K562 (cell line): ENCODE results near the gene SNX33. TPM values are rescaled to one million over a fixed set of nuclear protein-coding genes. Genes with fewer than 3 reads are reported as not detected.
A peak's percentile ranks its signal among the peaks of the same experiment; 100 is the strongest.

Experiments used
- ARID1B ChIP-seq: fragments of 450-650 bp; IDR thresholded peaks from 2 replicates; pipeline ENCODE4 v1.6.1; 2016; ENCODE audit warnings: antibody characterized with exemption, mild to moderate bottlenecking, inconsistent platforms
- BRD4 ChIP-seq: fragments of 200-600 bp; sonication (generic); IDR thresholded peaks from 2 replicates; pipeline ENCODE4 v1.6.1; 2017; ENCODE audit warnings: inconsistent platforms
- CCNT2 ChIP-seq: IDR thresholded peaks from 2 replicates; pipeline ENCODE4 v1.6.1; 2011; ENCODE audit warnings: borderline replicate concordance, low read depth, mild to moderate bottlenecking, moderate library complexity, mixed read lengths, low read length; ENCODE audit not compliant: insufficient read length; ENCODE audit errors: extremely low read depth
- CREB1 ChIP-seq, 2 experiments: sonication (generic) in 1 of 2; formaldehyde crosslinking in 1 of 2; IDR thresholded peaks; 2 replicates each; pipeline versions ENCODE4 v1.6.1 to v1.8.0; 2012 to 2022; ENCODE audit warnings: inconsistent platforms in 1 of 2, mild to moderate bottlenecking in 1 of 2, missing genetic modification reagents in 1 of 2, moderate library complexity in 1 of 2
- CTBP1 ChIP-seq: fragments of 450-650 bp; IDR thresholded peaks from 2 replicates; pipeline ENCODE4 v1.6.1; 2016; ENCODE audit warnings: borderline replicate concordance
- EP400 ChIP-seq: fragments of 450-650 bp; IDR thresholded peaks from 2 replicates; pipeline ENCODE4 v1.6.1; 2017; ENCODE audit warnings: antibody characterized with exemption, mild to moderate bottlenecking, moderate library complexity
- ETV6 ChIP-seq, 3 experiments: fragments of 150-350 bp in 1 of 3; sonication (generic) in 1 of 3; formaldehyde crosslinking in 1 of 3; IDR thresholded peaks; 2 replicates each; pipeline versions ENCODE4 v1.6.1 to v1.8.0; 2014 to 2022; ENCODE audit warnings: borderline replicate concordance in 2 of 3, low read depth in 2 of 3, antibody characterized with exemption in 1 of 3, low read length in 1 of 3, mild to moderate bottlenecking in 1 of 3, missing genetic modification reagents in 1 of 3
- FUS ChIP-seq: fragments of 200-400 bp; formaldehyde crosslinking; optimal IDR thresholded peaks from 2 replicates; pipeline ENCODE3; 2017; ENCODE audit warnings: low read depth, low read length
- MYC ChIP-seq, 2 experiments: fragments of 250-450 bp in 1 of 2; sonication (Bioruptor Pico) in 1 of 2; IDR thresholded peaks; 2 replicates each; pipeline versions ENCODE4 v1.5.1 to v1.6.1; 2012 to 2021; ENCODE audit warnings: low read depth in 2 of 2, borderline replicate concordance in 1 of 2, improper control_type of control experiment in 1 of 2, low read length in 1 of 2, mild to moderate bottlenecking in 1 of 2, moderate library complexity in 1 of 2
- NCOA1 ChIP-seq: fragments of 450-650 bp; IDR thresholded peaks from 2 replicates; pipeline ENCODE4 v1.6.1; 2016; ENCODE audit warnings: low read depth
- NFYB ChIP-seq: IDR thresholded peaks from 2 replicates; pipeline ENCODE4 v1.6.1; 2011; ENCODE audit warnings: mild to moderate bottlenecking, moderate library complexity; ENCODE audit not compliant: insufficient read length; ENCODE audit errors: extremely low read depth
- PHF20 ChIP-seq: fragments of 450-650 bp; IDR thresholded peaks from 2 replicates; pipeline ENCODE4 v1.6.1; 2018; ENCODE audit not compliant: partially characterized antibody
- PRPF4 ChIP-seq: fragments of 200-400 bp; formaldehyde crosslinking; IDR thresholded peaks from one replicate; pipeline ENCODE4 v1.6.1; 2017; ENCODE audit warnings: low read length, low read depth, mild to moderate bottlenecking; ENCODE audit not compliant: insufficient read depth, poor library complexity, severe bottlenecking
- RBM14 ChIP-seq: fragments of 200-400 bp; formaldehyde crosslinking; IDR thresholded peaks from 2 replicates; pipeline ENCODE4 v1.6.1; 2018; ENCODE audit warnings: low read depth, mild to moderate bottlenecking, low read length, moderate library complexity, borderline replicate concordance; ENCODE audit not compliant: insufficient read depth
- SNIP1 ChIP-seq: fragments of 450-650 bp; IDR thresholded peaks from 2 replicates; pipeline ENCODE4 v1.7.1; 2017; ENCODE audit warnings: low read depth, mild to moderate bottlenecking
- TCF3 ChIP-seq: sonication (generic); formaldehyde crosslinking; IDR thresholded peaks from 2 replicates; pipeline ENCODE4 v1.4.0; 2020; ENCODE audit warnings: mild to moderate bottlenecking, missing genetic modification reagents
- TSC22D4 ChIP-seq: fragments of 450-650 bp; IDR thresholded peaks from 2 replicates; pipeline ENCODE4 v1.6.1; 2016; ENCODE audit warnings: missing genetic modification characterization, missing biosample characterization, control low read depth
- YY1 ChIP-seq, 3 experiments: IDR thresholded peaks; 2 replicates each; pipeline ENCODE4 v1.6.1; 2011; ENCODE audit warnings: low read length in 2 of 3, mild to moderate bottlenecking in 2 of 3, moderate library complexity in 2 of 3, borderline replicate concordance in 1 of 3, control low read depth in 1 of 3, low read depth in 1 of 3; ENCODE audit not compliant: insufficient read depth in 3 of 3, insufficient replicate concordance in 2 of 3, control insufficient read depth in 1 of 3, insufficient read length in 1 of 3; ENCODE audit errors: extremely low read depth in 1 of 3
- polyA plus RNA-seq, 8 experiments: library from polyadenylated mRNA; depleted of rRNA in 4 of 8; stranded (reverse) in 5 of 8; unstranded in 3 of 8; fragments of >200 nt; fragmentation: Nextera tagmentation in 2 of 8; fragmentation: Illumina TruSeq in 1 of 8; extraction: Ambion mirVana in 2 of 8; extraction: Trizol in 1 of 8; gene quantifications; 2 replicates each; pipeline versions ENCODE4 v1.2.1 to v1.2.3, GENCODE V29; 2011 to 2014; ENCODE audit warnings: inconsistent platforms in 1 of 8, missing spikeins in 1 of 8
- total RNA-seq, 7 experiments: library from RNA; depleted of rRNA in 6 of 7; stranded (reverse); fragments of >200 nt in 6 of 7; fragmentation: Illumina TruSeq in 2 of 7; extraction: Trizol in 2 of 7; gene quantifications; 2 replicates each; pipeline versions ENCODE4 v1.2.1 to v1.2.3, GENCODE V29; 2011 to 2021; ENCODE audit warnings: low replicate concordance in 1 of 7
- TF ChIP-seq, protein P1 (sequence below): fragments of 450-650 bp; IDR thresholded peaks from 2 replicates; pipeline ENCODE4 v1.7.1; 2018; ENCODE audit warnings: mild to moderate bottlenecking, low read depth; ENCODE audit not compliant: partially characterized antibody
- TF ChIP-seq, protein P2 (sequence below): fragments of 450-650 bp; formaldehyde crosslinking; IDR thresholded peaks from 2 replicates; pipeline ENCODE4 v1.4.0; 2020; ENCODE audit warnings: mild to moderate bottlenecking, moderate library complexity

The SNX33 gene
- total and polyA plus RNA-seq, 9 of the 15 experiments (the other 6 are each of a cell fraction or from before 2014, with no cell fraction given) = 1.4 to 14.1 (median 8.2) TPM

DNA sequence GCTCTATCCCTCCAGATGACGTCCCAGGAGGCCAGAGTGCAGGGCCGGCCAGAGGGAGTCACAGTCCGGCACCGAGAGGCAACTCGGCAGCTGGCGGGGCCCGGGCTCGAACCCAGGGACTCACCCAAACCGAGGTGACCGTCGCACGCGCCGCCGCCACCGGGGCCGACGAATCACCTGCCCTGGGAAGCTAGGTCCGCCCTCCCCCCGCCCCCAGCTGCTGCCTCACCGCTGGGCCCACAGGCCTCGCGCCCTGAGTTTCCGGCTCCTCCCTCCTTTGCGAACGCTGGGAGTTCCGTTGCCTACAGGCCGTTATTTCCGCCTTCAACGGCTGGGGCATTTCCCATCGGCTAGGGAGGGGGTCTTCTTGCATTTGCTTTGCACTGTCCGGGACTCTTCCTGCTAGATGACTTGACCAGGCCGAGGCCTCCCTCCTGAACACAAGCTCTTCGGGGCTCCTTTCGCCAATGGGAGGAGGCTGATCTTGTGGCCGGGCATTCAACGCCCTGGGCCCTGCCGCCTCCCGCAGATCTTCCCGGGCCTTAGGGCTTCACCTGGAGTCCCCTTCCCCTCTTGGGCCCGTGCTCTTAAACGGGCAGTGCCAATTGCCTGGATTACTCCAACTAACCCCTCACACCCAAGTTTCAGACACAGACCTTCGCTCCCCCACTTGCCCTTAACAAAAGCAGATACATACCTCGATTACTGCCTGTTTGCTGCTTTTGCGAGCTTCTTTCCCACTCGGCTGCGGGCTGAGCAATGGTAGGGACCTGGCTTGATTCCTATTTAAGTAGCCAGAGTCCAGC lies 22.0 kb upstream of the SNX33 start, which contains the start of gene SNUPN (continued):
- peak; percentile 54; the same call in 1 of the 2 replicates for TF ChIP-seq CREB1 (IDR thresholded peaks at IDR 0.05)
- TF ChIP-seq CREB1 (CRISPR knock-in tag; IDR thresholded peaks at IDR 0.05) = peak; percentile 72; the same call in 1 of the 2 replicates
- peak; percentile 98 to 99 for TF ChIP-seq ETV6 (IDR thresholded peaks at IDR 0.05; ENCODE audit: borderline replicate concordance in 1 of 2, low read depth in 2 of 2, low read length in 1 of 2)
- TF ChIP-seq ETV6 (CRISPR knock-in tag; IDR thresholded peaks at IDR 0.05; ENCODE audit: borderline replicate concordance) = no peak
- TF ChIP-seq SNIP1 = 0 out of 2 replicates have a peak, but pooled peaks have one; percentile 11
- TF ChIP-seq ARID1B = peak; percentile 28; the same call in 1 of the 2 replicates
- peak; percentile 84 for TF ChIP-seq MYC (IDR thresholded peaks at IDR 0.05; ENCODE audit: low read depth, low read length)
- TF ChIP-seq MYC (CRISPR knock-in tag; IDR thresholded peaks at IDR 0.05; ENCODE audit: borderline replicate concordance, low read depth) = peak; percentile 17; the same call in 1 of the 2 replicates
- peak; percentile 32; the same call in 1 of the 2 replicates for TF ChIP-seq TCF3
- peak; percentile 73 for TF ChIP-seq CTBP1
- TF ChIP-seq, protein P1, sequence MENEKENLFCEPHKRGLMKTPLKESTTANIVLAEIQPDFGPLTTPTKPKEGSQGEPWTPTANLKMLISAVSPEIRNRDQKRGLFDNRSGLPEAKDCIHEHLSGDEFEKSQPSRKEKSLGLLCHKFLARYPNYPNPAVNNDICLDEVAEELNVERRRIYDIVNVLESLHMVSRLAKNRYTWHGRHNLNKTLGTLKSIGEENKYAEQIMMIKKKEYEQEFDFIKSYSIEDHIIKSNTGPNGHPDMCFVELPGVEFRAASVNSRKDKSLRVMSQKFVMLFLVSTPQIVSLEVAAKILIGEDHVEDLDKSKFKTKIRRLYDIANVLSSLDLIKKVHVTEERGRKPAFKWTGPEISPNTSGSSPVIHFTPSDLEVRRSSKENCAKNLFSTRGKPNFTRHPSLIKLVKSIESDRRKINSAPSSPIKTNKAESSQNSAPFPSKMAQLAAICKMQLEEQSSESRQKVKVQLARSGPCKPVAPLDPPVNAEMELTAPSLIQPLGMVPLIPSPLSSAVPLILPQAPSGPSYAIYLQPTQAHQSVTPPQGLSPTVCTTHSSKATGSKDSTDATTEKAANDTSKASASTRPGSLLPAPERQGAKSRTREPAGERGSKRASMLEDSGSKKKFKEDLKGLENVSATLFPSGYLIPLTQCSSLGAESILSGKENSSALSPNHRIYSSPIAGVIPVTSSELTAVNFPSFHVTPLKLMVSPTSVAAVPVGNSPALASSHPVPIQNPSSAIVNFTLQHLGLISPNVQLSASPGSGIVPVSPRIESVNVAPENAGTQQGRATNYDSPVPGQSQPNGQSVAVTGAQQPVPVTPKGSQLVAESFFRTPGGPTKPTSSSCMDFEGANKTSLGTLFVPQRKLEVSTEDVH = peak; percentile 54
- 0 out of 2 replicates have a peak, but pooled peaks have one; percentile 9 for TF ChIP-seq BRD4
- peak; percentile 86 for TF ChIP-seq EP400
- TF ChIP-seq FUS = peak; percentile 31
- peak; percentile 92 for TF ChIP-seq CCNT2
- peak; percentile 19 for TF ChIP-seq NFYB
- peak; percentile 38 for TF ChIP-seq PRPF4
- peak in 1 of 3 experiments; percentile 24 for TF ChIP-seq YY1 (IDR thresholded peaks at IDR 0.05; ENCODE audit: borderline replicate concordance in 1 of 3, control insufficient read depth in 1 of 3, extremely low read depth in 1 of 3, insufficient read depth in 3 of 3, insufficient read length in 1 of 3, insufficient replicate concordance in 2 of 3, low read depth in 1 of 3, low read length in 2 of 3)
- TF ChIP-seq TSC22D4 (tag) = 0 out of 2 replicates have a peak, but pooled peaks have one; percentile 61
- TF ChIP-seq NCOA1 = peak; percentile 74
- peak; percentile 97 for TF ChIP-seq PHF20
- TF ChIP-seq, protein P2, sequence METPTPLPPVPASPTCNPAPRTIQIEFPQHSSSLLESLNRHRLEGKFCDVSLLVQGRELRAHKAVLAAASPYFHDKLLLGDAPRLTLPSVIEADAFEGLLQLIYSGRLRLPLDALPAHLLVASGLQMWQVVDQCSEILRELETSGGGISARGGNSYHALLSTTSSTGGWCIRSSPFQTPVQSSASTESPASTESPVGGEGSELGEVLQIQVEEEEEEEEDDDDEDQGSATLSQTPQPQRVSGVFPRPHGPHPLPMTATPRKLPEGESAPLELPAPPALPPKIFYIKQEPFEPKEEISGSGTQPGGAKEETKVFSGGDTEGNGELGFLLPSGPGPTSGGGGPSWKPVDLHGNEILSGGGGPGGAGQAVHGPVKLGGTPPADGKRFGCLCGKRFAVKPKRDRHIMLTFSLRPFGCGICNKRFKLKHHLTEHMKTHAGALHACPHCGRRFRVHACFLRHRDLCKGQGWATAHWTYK (CRISPR knock-in tag) = peak; percentile 75
- 0 out of 2 replicates have a peak, but pooled peaks have one; percentile 18 for TF ChIP-seq RBM14
